Right kidney (tissue), 1 donor: ENCODE data around the gene GLO1.
"Not testable (repeated sequence)": the region's sequence is repeated elsewhere in the genome, so short reads cannot be mapped to it uniquely, and the experiment has no call there.

Experiments used
- DNase-seq: peaks from one replicate; pipeline ENCODE4 v3.0.0-alpha.2; 2016

Gene GLO1

GRCh38 chr6:38713812-38714211 is 10.9 kb upstream of the GLO1 start:
- DNase-seq, result no peak

GRCh38 chr6:38708496-38708895 is 5.6 kb upstream of the GLO1 start:
- no peak for DNase-seq

- no peak for DNase-seq
Measured at GRCh38 chr6:38705924-38706323, 3.0 kb upstream of the GLO1 start.

- no peak for DNase-seq
Measured at GRCh38 chr6:38703949-38704590, 1.1 kb upstream of the GLO1 start.

- DNase-seq, result no peak
Measured at GRCh38 chr6:38701551-38701950, 1.4 kb downstream of the GLO1 start.

- not testable (repeated sequence) for DNase-seq
Measured at GRCh38 chr6:38699702-38700101, 3.2 kb downstream of the GLO1 start.

- no peak for DNase-seq
Measured at GRCh38 chr6:38697846-38698245, 5.1 kb downstream of the GLO1 start.

- no peak for DNase-seq
Measured at GRCh38 chr6:38696345-38696744, 6.6 kb downstream of the GLO1 start.

- DNase-seq, result no peak
Measured at GRCh38 chr6:38695933-38696332, 7.0 kb downstream of the GLO1 start.

GRCh38 chr6:38695227-38695900 is 7.6 kb downstream of the GLO1 start:
- no peak for DNase-seq

- DNase-seq, result no peak
Measured at GRCh38 chr6:38688579-38689087, 14.3 kb downstream of the GLO1 start.

GRCh38 chr6:38687549-38687948 is 15.4 kb downstream of the GLO1 start:
- DNase-seq, result no peak

- DNase-seq, result no peak
Measured at GRCh38 chr6:38687043-38687353, 15.9 kb downstream of the GLO1 start.

GRCh38 chr6:38686270-38687042 is 16.5 kb downstream of the GLO1 start:
- no peak for DNase-seq

- no peak for DNase-seq
Measured at GRCh38 chr6:38684904-38685303, 18.0 kb downstream of the GLO1 start.

GRCh38 chr6:38684237-38684636 is 18.7 kb downstream of the GLO1 start:
- DNase-seq, result no peak

GRCh38 chr6:38681850-38682249 is 21.1 kb downstream of the GLO1 start:
- DNase-seq, result no peak

- no peak for DNase-seq
Measured at GRCh38 chr6:38679668-38680067, 23.3 kb downstream of the GLO1 start.

- no peak for DNase-seq
Measured at GRCh38 chr6:38678178-38678760, 24.7 kb downstream of the GLO1 start.

GRCh38 chr6:38676974-38677544 is 25.9 kb downstream of the GLO1 start:
- DNase-seq, result no peak

GRCh38 chr6:38676236-38676973 is 26.5 kb downstream of the GLO1 start:
- DNase-seq, result no peak
